T-helper 2 cell treated with Interferon-gamma antibody and Interleukin-4, amounts not matched to agents 100 ng/mL and 5 ng/mL, for 36 hours (primary cell): ENCODE measurements around the gene SNW1. TPM values are rescaled to one million over a fixed set of nuclear protein-coding genes. Genes with fewer than 3 reads are reported as not detected.
"Not testable (repeated sequence)": the region's sequence is repeated elsewhere in the genome, so short reads cannot be mapped to it uniquely, and the experiment has no call there.

Experiments used
- intact Hi-C: fragments of 100-400 bp; cut with micrococcal nuclease; formaldehyde crosslinking; loops from one replicate; pipeline ENCODE4 v1.15.1; 2023
- total RNA-seq: library from RNA; stranded (reverse); gene quantifications from 2 replicates; pipeline ENCODE4 v1.2.3, GENCODE V29; 2022

Gene SNW1
- 113 and 114 TPM in 2 replicates for total RNA-seq

DNA sequence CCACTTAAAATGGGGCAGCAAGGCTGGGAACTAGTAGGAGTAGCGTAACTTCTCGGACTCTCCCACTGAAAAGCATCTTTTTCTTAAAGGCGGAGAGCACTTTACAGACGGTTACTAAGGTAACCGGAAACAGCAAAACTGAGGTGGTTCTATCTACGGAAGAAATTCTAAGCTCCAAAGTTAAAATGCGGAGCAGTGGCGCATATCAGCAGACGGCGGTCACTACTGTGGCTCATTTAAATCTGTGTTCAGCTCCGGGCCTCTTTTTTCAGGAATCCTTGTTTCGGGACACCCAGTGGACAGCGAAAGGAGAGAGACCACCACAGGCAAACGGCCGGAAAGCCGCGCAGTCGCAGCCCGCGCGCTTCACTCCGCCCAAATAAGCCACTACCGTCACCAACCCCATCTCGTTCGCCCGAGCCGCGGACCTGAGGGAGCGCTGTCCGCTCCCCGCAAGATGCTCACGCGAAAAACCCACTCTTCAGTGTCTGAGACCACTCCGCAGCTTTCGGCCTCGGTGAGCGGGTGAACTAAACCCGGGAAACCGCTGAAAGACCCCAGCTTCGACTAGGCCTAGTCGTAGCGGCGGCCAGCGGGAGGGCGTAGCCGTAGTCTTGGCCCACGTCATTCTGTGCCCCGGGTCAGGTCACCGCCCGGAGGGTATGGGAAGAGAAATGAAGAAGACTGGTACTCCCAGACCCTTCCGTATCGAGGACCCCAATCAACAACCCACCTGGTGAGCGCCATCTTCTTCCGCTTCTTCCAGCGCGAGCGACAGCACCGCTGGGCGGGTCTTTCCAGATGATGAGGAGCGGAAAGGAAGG is at the start of gene SNW1:
SNW1 (minus strand) TSS at position 776 of the 824 bp plus-strand sequence; CDS start at position 747, 29 bp downstream.
- intact Hi-C loops: loop anchor here (1.0 to 5.0 kb wide), 8 partner anchors 40 to 1608 kb away; partner anchors contain the start of genes ADCK1, ALKBH1, GPATCH2L and GSTZ1

DNA sequence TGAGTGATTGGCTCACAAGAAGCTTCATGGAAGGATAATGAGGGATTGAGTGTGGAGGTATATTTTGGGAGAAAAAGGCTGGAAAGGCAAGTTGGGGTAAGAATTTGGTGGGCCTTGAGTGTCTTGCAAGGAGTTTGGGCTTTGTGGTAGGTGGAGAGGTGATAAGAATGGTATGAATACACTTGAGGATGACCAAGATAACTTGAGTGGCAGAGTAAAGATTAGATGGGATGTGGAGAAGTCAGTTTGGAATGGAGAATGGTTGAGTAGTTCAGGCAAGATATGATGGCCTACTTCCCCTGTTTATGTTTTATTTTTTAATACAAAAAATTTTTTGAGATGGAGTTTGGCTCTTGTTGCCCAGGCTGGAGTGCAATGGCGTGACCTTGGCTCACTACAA is 48.1 kb upstream of the SNW1 start:
- intact Hi-C loops: loop anchor here (10.0 kb wide), 1 partner anchor 484 kb away; the partner anchor contains the start of genes GSTZ1 and POMT2

DNA sequence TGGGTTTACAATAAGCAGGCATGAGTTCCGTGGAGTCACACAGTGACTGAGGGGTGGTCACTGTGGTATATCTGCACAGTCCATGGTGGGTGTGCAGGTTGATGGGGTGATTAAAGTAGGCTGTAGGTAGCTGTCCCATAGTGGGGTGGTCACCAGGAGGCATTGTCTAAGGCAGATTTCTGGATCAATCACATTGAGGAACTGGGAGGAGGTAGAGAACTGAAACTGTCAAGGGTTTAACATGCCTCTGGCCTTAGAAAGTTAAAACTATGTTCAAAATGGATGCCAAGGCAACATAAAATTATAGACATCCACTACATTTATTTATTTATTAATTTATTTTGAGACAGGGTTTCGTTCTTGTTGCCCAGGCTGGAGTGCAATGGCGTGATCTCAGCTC is 47.3 kb upstream of the SNW1 start:
- intact Hi-C loops: loop anchor here (10.0 kb wide), 1 partner anchor 483 kb away; the partner anchor contains the start of genes GSTZ1 and POMT2

DNA sequence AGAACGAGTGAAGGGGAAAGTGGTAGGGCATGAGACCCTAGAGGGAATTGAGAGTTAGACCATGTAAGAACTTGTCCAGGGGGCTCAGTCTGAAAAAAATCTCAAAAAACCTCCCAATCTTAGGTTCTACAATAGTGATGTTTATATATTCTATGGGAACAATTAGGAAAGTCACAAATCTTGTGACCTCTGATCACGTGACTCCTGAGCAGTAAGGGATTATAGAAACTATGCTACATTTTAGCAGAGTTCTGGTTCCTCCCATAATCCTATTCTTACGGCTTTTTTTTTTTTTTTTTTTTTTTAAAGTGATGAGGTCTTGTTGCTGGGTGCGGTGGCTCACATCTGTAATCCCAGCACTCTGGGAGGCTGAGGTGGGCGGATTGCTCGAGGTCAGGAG is 44.8 kb upstream of the SNW1 start:
- intact Hi-C loops: loop anchor here (10.0 kb wide), 1 partner anchor 481 kb away; the partner anchor contains the start of genes GSTZ1 and POMT2

DNA sequence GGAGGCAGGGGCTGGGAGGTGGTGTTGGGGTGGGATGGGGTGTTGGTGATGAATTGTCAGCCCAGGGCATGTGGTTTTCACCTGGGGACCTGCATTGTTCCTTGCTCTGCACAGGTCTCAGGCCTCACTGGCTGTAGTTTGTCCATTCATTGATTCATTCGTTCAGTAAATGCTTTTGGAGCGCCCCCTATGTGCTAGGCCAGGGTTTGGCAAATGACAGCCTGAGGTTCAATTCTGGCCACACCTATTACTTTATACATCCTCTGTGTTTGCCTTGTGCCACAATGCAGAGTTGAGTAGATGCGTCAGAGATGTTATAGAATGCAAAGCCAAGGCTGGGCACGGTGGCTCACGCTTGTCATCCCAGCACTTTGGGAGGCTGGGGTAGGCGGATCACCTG is 43.6 kb upstream of the SNW1 start:
- intact Hi-C loops: loop anchor here (10.0 kb wide), 1 partner anchor 480 kb away; the partner anchor contains the start of genes GSTZ1 and POMT2

DNA sequence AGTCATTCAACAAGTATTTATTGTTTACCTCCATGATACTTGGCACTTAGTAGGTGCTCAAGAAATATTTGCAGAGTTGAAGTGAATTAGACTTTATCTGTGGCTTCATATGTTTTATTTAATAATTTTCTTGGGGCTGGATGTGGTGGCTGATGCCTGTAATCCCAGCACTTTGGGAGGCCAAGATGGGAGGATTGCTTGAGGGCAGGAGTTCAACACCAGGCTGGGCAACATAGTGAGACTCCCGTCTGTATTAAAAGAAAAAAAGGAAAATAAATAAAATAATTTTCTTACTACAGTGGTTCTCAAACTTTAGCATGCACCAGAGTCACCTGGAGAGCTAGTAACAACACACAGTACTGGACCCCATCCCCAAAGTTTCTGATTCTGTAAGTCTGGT is 39.9 kb upstream of the SNW1 start:
- intact Hi-C loops: loop anchor here (1.0 to 10.0 kb wide), 5 partner anchors 40 to 476 kb away; partner anchors contain the start of genes AHSA1, ALKBH1, GSTZ1 and POMT2

DNA sequence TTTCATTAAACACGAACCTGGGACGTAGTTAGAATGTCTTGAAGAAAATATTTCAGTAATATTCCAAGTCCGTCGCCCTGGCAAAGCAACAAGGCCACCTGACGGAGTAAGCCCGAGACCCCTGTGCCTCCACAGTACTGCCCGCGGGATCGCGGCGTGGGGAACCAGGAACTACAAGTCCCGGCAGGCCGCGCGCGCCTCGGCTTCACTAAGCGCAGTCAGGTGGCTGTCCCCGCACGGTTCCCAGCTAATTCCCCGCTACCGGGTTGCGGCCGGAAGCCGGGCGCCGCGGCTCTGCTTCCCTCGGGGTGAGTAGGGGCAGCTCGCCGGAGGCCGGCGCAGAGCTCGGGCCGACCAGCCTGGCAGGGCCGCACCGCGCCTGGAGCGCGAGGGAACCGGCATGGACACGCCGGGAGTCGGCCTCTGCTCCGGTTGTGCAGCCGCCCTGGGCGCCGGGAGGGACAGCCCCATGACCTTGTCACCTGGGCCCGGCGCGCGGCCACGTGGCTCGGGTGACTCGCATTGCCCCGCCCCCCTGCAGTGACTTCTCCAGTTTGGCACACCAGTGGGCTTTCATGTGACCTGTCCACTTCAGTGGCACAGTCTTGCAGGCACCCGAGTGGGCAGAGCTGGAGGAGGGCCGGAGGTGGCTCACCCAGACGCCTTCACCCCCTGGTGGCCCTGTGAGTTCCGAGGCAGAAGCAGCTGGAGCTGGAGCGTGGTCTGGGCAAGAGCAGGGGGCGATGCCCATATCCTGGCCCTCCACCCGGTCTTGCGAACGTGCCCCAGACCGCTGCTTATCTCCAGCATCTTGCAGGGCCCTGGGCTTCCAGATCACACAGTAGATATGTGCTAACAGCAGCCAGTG is 39.1 kb upstream of the SNW1 start, which contains the start of gene ADCK1:
ADCK1 (plus strand) TSS at position 247 of the 868 bp plus-strand sequence. CDS start 18,870 bp downstream, outside the sequence.
- intact Hi-C loops: loop anchor here (1.0 to 10.0 kb wide), 5 partner anchors 39 to 475 kb away; partner anchors contain the start of genes AHSA1, ALKBH1, GSTZ1 and POMT2

DNA sequence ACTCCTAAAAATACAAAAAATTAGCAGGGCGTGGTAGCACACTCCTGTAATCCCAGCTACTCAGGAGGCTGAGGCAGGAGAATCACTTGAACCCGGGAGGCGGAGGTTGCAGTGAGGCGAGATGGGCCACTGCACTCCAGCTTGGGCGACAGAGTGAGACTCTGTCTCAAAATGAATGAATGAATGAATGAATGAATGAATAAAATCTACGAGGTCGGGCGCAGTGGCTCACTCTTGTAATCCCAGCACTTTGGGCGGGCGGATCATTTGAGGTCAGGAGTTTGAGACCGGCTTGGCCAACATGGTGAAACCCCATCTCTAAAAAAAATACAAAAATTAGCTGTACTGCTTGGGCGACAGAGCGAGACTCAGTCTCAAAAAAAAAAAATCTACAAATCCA is 38.5 kb upstream of the SNW1 start:
- intact Hi-C loops: not testable (repeated sequence)

DNA sequence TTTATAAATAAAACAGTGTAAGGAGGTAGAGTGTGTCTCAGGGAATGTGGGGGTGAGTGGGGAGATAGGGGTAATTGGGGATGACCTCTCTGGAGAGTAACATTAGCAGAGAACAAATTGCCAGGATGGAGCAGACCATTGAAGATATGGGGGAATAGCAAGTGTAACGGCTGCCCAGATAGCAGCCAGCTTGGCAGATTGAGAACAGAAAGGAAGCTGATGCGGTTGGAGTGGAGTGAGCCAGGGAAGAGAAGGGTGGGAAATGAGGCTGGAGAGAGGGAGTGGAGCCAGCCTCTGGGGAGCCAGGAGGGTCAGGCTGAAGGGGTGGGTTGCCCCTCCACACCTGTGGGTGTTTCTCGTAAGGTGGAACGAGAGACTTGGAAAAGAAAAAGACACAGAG is 33.4 kb upstream of the SNW1 start:
- intact Hi-C loops: no loop called here

DNA sequence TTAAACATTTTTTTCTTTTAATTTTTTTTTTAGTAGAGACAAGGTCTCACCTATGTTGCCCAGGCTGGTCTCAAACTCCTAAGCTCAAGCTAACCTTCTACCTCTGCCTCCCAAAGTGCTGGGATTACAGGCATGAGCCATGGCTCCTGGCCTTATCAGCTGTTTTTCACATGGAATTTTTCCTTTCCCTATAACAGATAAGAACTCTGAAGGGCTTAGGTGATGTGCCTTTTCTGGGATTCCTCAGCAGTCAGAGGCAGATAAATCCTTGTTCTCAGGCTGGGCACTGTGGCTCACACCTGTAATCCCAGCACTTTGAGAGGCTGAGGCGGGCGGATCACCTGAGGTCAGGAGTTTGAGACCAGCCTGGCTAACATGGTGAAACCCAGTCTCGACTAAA is 32.3 kb upstream of the SNW1 start:
- intact Hi-C loops: not testable (repeated sequence)

DNA sequence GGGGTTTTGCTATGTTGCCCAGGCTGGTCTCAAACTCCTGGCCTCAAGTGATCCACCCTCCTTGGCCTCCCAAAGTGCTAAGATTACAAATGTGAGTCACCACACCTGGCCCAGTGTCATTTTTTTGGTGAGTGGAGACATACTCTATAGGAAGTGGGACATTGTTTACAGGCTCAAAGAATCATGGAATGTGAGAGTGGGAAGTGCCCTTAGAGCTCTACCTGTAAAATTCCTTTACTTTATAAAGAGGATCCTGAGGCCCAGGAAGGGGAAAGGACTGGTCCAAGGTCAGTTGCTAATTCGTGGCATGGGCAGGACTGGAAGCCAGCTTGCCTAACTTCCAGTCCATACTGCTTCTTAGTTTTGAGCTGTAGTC is 30.3 kb upstream of the SNW1 start:
- intact Hi-C loops: no loop called here

DNA sequence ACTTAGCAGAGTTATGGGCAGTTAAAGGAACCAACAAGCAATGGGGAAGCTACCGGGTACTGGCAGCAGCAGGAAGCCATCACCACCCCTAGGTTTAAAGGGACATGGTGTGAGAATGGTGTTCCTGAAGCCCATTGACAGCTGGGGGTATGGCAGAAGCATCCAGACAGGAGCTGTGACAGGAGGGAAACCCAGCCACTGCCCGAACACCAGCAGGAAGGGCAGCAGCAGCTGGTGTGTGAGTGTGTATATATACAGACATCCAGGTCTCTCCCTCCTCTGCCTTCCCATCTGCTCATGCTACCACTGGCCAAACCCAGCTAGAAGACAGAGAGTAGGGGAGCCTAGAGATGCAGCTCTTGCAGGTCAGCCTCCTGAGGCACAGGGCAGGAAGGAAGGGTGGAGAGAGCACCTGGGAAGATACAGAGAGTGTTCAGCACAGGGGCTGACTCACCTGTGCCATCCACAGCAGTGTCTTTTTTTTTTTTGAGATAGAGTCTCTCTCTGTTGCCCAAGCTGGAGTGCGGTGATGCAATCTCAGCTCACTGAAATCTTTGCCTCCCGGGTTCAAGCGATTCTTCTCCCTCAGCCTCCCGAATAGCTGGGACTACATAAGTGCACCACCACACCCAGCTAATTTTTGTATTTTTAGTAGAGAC is 29.7 kb upstream of the SNW1 start:
- intact Hi-C loops: no loop called here

DNA sequence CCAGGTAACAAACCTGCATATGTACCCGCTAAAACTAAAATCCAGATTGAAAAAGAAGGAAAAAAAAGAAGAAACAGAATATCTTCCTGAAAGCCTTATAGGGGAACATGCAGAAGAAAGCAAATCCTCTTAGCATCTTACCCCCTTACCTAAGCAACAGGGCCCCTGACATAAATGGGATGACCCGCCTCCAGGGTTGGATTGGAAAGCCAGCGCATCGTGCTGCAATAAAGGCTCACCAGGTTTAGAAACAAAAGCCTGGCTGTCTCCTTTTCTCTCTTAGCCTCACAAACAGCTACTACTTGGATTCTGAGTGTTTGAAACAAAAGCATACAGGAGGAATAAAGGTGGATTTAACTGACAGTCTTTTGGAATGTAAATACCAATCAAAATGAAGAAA is 25.2 kb upstream of the SNW1 start:
- intact Hi-C loops: no loop called here

DNA sequence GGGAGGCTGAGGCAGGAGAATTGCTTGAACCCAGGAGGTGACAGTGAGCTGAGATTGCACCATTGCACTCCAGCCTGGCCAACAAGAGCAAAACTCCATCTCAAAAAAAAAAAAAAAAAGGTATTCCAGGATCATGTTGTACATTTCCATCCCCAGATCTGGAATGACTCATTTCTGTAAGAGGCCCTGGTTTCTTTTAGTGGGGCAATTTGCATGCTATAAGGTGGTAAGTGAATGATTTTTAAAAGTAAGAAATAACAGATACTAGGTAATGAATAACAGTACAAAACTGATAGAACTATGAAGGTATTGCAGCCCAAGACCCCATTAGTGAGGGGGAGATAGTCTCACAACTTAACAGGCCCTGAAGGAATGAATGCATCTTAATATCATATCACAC is 21.2 kb upstream of the SNW1 start:
- intact Hi-C loops: no loop called here

DNA sequence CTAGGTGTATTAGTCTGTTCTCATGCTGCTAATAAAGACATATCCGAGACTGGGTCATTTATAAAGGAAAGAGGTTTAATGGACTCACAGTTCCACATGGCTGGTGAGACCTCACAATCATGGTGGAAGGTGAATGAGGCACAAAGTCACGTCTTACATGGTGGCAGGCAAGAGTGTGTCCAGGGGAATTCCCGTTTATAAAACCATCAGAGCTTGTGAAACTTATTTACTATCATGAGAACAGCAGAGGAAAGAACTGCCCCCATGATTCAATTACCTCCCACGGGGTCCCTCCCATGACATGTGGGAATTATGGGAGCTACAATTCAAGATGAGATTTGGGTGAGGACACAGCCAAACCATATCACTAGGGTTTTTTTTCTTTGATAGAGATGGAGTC is 13.0 kb upstream of the SNW1 start:
- intact Hi-C loops: not testable (repeated sequence)

DNA sequence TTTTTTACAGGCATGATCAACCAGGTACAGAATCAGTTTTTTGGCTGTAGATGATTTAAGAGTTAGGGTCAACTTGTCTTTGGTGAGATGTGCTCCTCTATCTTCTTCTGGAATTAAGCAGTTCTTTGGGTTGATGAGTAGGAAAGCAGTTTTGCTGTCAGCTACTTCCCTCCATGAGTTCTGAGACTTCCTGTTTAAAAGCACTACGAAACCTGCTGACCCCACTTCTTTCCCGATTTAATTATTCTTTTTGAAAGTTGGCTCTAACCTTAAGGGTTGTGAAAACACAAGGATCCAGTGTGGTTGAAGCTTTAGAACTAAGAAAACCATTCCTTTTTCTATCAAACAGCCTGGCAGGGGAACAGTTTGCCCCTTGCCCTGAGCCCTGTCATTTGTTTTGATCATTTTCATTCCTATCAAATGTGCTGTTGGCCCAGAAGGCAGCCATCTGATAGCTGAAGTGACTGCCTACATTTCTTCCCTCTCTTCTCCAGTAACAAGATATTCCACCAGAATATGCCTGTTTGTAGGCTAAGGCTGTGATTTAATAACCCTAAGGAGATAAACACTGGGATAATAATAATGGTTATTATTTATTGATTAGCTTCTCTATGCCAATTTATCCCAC is 7.6 kb upstream of the SNW1 start:
- intact Hi-C loops: not testable (repeated sequence)

DNA sequence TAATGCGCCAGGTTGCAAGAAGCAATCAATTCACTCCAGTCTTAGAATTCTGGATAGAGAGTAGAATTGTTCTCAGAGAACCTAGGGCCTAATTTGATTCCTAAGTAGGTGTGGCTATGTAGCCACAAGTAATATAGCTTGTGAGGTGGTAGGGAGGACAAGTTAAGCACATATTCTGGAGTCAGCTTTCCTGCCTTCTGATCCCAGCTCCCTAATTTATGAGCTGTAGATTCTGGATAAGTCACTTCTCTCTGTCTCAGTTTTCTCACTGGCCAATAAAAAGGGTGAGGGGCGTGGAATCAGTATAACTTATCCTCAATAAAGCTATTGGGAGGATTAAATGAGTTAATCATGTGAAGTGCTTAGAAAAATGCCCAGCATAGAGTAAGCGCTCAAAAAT is 3.0 kb upstream of the SNW1 start:
- intact Hi-C loops: loop anchor here (5.0 kb wide), 1 partner anchor 1612 kb away; the partner anchor contains the start of gene GPATCH2L

DNA sequence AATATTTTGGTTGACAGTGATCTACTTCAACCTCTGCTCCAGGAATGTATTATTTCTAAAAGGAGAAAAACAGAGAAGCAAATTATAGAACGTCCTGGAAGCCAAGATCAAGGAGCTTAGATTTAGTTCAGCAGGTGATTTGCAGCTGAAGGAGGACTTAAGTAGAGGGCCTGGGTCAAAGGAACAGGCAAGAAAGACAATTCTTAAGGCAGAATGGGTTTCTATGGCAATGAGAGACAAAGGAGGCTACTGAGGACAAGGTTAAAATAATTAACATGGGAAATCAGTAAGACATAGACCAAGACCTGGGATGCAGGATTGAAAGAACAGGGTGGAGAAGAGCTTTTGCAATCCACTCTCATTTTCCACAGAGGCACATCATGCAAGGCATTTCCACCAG is 2.4 kb upstream of the SNW1 start:
- intact Hi-C loops: loop anchor here (5.0 kb wide), 1 partner anchor 1611 kb away; the partner anchor contains the start of gene GPATCH2L

DNA sequence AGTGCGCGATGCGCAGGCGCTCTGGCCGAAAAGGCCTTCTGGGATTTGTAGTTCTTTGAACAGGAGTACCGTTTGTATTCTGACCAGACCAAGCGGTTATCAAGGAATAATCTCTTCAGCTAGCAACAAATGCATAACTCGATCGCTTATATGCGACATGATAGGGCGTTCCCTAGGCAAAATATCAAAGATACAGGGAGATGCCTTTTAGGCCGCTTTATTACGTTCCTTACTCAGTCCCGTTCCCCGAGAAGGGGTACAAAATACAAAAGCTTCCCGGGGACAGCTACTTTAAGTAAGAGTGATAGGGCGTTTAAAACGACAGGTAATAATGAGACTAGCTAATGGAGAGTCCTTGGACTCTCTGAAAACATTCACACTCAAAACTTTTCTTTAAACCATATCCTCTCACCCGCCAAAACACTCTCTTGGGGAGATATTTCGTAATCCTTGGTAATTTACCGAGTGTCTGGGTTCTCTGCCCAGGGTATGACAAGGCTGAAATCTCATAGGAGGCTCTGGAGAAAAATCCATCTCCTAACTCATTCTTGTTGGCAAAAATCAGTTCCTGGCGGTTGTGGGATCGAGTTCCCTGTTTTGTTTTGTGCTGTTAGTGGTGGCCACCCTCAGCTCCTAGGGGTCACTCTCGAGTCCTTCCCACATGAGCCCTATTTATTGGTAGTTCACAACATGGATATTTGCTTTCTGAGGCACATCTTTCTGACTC is 412 bp upstream of the SNW1 start:
- intact Hi-C loops: loop anchor here (1.0 to 5.0 kb wide), 8 partner anchors 39 to 1609 kb away; partner anchors contain the start of genes ADCK1, ALKBH1, GPATCH2L and GSTZ1
